Measurements from ENCODE around the gene LYZL1. TPM values are rescaled to one million over a fixed set of nuclear protein-coding genes. Genes with fewer than 3 reads are reported as not detected.

The LYZL1 gene
- total and polyA plus RNA-seq, 12 donors, result not detected

DNA sequence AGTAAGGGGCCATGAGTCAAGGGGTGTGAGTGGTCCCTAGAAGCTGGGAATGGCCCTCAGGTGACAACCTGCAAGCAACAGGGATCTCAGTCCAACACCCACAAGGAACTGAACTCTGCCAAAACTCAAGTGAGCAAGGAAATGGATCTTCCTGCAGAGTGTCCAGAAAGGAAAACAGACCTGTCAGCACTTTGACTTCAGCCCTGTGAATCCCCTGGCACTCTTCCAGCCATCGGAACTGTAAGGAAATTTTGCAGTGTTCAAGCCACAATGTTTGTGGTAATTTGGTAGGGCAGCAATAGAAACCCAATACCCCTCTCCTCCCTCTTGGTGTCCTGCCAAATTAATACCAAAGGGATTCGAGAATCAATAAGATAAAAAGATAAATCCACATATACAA, 6.9 kb downstream of the LYZL1 start:
- intact Hi-C loops (cut with DNase I), result no loop called here
- TF ChIP-seq, protein P1, sequence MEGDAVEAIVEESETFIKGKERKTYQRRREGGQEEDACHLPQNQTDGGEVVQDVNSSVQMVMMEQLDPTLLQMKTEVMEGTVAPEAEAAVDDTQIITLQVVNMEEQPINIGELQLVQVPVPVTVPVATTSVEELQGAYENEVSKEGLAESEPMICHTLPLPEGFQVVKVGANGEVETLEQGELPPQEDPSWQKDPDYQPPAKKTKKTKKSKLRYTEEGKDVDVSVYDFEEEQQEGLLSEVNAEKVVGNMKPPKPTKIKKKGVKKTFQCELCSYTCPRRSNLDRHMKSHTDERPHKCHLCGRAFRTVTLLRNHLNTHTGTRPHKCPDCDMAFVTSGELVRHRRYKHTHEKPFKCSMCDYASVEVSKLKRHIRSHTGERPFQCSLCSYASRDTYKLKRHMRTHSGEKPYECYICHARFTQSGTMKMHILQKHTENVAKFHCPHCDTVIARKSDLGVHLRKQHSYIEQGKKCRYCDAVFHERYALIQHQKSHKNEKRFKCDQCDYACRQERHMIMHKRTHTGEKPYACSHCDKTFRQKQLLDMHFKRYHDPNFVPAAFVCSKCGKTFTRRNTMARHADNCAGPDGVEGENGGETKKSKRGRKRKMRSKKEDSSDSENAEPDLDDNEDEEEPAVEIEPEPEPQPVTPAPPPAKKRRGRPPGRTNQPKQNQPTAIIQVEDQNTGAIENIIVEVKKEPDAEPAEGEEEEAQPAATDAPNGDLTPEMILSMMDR (IDR thresholded peaks at IDR 0.05), result no peak
- peaks cover 0 to 53% (median 17%) of the 10 kb centered on the region in 11 donors for H3K9me3 ChIP-seq

GRCh38 chr10:29297678-29298077, 8.8 kb downstream of the LYZL1 start:
- ATAC-seq, result no peak
- H3K4me3 ChIP-seq, result no peak overlapping the region
- peaks cover 0 to 62% (median 22%) of the 10 kb centered on the region in 11 donors for H3K9me3 ChIP-seq
- DNase-seq, result no peak
- no peak overlapping the region for H3K27ac ChIP-seq
- TF ChIP-seq, protein P1 (IDR thresholded peaks at IDR 0.05), result no peak
- intact Hi-C loops (cut with DNase I), result no loop called here
- H3K4me1 ChIP-seq, result no peaks in the 10 kb centered on the region
- H3K27me3 ChIP-seq, result no peaks in the 10 kb centered on the region
- WGBS, 2 donors, result 63 to 81% methylated on average over 1 of the region's 1 CpG
- H3K36me3 ChIP-seq, result no peaks in the 10 kb centered on the region

More for the DNA sequence above, 6.9 kb downstream of the LYZL1 start:
- ATAC-seq (no peak), DNase-seq (no peak)
- Histone ChIP-seq H3K4me3 (no peak overlapping the region), H3K27me3 (no peaks in the 10 kb centered on the region), H3K36me3 (no peaks in the 10 kb centered on the region), H3K4me1 (no peaks in the 10 kb centered on the region), H3K27ac (no peak overlapping the region)
- 30 to 36% methylated on average over 2 of the region's 2 CpGs for WGBS, 2 donors

DNA sequence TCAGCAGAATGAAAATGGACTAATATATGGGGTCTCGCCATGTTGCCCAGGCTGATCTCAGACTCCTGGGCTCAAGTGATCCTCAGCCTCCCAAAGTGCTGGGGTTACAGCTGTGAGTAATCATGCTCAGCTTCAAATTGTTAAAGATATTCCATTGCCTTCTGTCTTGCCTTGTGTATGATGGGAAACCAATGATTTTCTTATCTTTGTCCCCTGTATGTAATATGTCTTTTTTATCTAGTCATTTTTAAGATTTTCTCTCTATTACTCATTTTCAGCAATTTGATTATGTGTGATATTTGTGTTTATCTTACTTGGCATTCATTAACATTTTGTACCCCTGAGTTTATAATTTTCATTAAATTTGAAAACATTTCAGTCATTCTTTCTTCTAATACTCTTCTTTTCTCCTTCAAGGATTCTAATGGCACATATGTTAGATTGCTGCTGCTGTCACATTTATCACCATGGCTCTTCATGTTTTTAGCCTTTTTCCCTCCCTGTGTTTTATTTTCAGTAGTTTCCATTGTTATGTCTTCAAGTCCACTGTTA, 12.6 kb downstream of the LYZL1 start:
- WGBS, 2 donors, result 90 to 93% methylated on average over 1 of the region's 1 CpG
- TF ChIP-seq, protein P1 (IDR thresholded peaks at IDR 0.05), result no peak
- DNase-seq, result no peak
- Histone ChIP-seq H3K27ac (no peak overlapping the region), H3K36me3 (no peaks in the 10 kb centered on the region), H3K4me1 (peaks cover 0 to 11% (median 7%) of the 10 kb centered on the region in 9 donors), H3K4me3 (no peak overlapping the region), H3K9me3 (peaks cover 0 to 51% (median 18%) of the 10 kb centered on the region in 11 donors), H3K27me3 (no peaks in the 10 kb centered on the region)
- intact Hi-C loops (cut with DNase I), result loop anchor here (5.0 to 10.0 kb wide), 12 partner anchors 64 to 677 kb away; partner anchors contain the start of gene BAMBI (in 2 of the 10)
- no peak for ATAC-seq

DNA sequence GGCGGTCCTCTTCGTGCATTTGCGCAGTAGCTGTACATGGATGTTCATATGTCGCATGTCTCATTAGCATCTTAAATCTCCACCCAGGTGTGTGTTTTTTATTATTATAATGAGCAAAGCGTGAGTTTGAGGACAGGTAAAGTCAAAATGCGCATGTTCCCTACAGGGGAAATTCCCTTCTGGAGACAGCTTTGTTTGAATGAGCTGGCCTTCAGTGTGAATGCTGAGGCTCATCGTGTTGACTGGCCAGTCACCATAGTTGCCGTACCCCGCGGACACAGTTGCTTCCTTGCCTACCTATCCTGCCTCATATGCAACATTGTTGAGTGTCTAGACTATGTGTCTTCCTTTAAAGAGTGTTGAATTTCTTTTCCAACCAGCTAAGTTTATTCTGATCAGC, 13.6 kb downstream of the LYZL1 start:
- no peak for ATAC-seq
- H3K4me3 ChIP-seq, result no peak overlapping the region
- 91 to 97% methylated on average over 10 of the region's 10 CpGs for WGBS, 2 donors
- peaks cover 0 to 11% (median 7%) of the 10 kb centered on the region in 9 donors for H3K4me1 ChIP-seq
- DNase-seq, result no peak
- TF ChIP-seq, protein P1 (IDR thresholded peaks at IDR 0.05), result no peak
- intact Hi-C loops (cut with DNase I), result loop anchor here (5.0 to 10.0 kb wide), 12 partner anchors 65 to 678 kb away; partner anchors contain the start of gene BAMBI (in 2 of the 10)
- H3K27me3 ChIP-seq, result no peaks in the 10 kb centered on the region
- H3K27ac ChIP-seq, result no peak overlapping the region
- no peaks in the 10 kb centered on the region for H3K36me3 ChIP-seq
- peaks cover 0 to 40% (median 14%) of the 10 kb centered on the region in 11 donors for H3K9me3 ChIP-seq
